HepG2 (cell line): ENCODE data around the gene RBP5. TPM values are rescaled to one million over a fixed set of nuclear protein-coding genes. Genes with fewer than 3 reads are reported as not detected.

Experiments used
- GABPA ChIP-seq, 2 experiments: IDR thresholded peaks; 2 replicates each; pipeline ENCODE4 v1.6.1; 2011 to 2016; ENCODE audit warnings: low read depth in 2 of 2, low read length in 1 of 2, missing biosample characterization in 1 of 2, missing genetic modification characterization in 1 of 2
- HOXA9 ChIP-seq: sonication (generic); formaldehyde crosslinking; IDR thresholded peaks from 2 replicates; pipeline ENCODE4 v1.8.1; 2022; ENCODE audit warnings: missing genetic modification reagents, mild to moderate bottlenecking, moderate library complexity, borderline replicate concordance
- KDM5B ChIP-seq: sonication (generic); formaldehyde crosslinking; IDR thresholded peaks from 2 replicates; pipeline ENCODE4 v1.4.0; 2020; ENCODE audit warnings: missing genetic modification reagents, mild to moderate bottlenecking, borderline replicate concordance
- NCOR1 ChIP-seq: fragments of 200-600 bp; sonication (generic); IDR thresholded peaks from 2 replicates; pipeline ENCODE4 v1.7.0; 2017; ENCODE audit warnings: antibody characterized with exemption, low read length, borderline replicate concordance
- PATZ1 ChIP-seq: sonication (generic); formaldehyde crosslinking; IDR thresholded peaks from 2 replicates; pipeline ENCODE4 v1.4.0; 2020; ENCODE audit warnings: missing genetic modification reagents
- polyA plus RNA-seq, 8 experiments: library from polyadenylated mRNA; depleted of rRNA in 3 of 8; stranded (reverse) in 7 of 8; unstranded in 1 of 8; fragments of >200 nt; fragmentation: Illumina TruSeq in 4 of 8; extraction: Trizol in 4 of 8; gene quantifications; 2 replicates each; pipeline versions ENCODE4 v1.2.1 to v1.2.3, GENCODE V29; 2011 to 2016; ENCODE audit warnings: low read depth in 4 of 8, missing spikeins in 1 of 8, mixed read lengths in 1 of 8; ENCODE audit not compliant: insufficient read depth in 1 of 8
- total RNA-seq, 5 experiments: library from RNA; depleted of rRNA; stranded (reverse); fragments of >200 nt; fragmentation: Illumina TruSeq; extraction: Trizol; gene quantifications; 2 replicates each; pipeline ENCODE4 v1.2.3, GENCODE V29; 2016; ENCODE audit warnings: low read depth in 1 of 5
- TF ChIP-seq, protein P1 (sequence below): sonication (generic); formaldehyde crosslinking; IDR thresholded peaks from 2 replicates; pipeline ENCODE4 v1.4.0; 2020; ENCODE audit warnings: missing genetic modification reagents, mild to moderate bottlenecking, borderline replicate concordance
- TF ChIP-seq, protein P2 (sequence below): sonication (generic); formaldehyde crosslinking; IDR thresholded peaks from 2 replicates; pipeline ENCODE4 v1.4.0; 2020; ENCODE audit warnings: missing genetic modification reagents, borderline replicate concordance
- TF ChIP-seq, protein P3 (sequence below): sonication (generic); formaldehyde crosslinking; IDR thresholded peaks from 2 replicates; pipeline ENCODE4 v1.4.0; 2020; ENCODE audit warnings: mild to moderate bottlenecking, missing genetic modification reagents, borderline replicate concordance

RBP5 gene
- total and polyA plus RNA-seq, 2 of the 13 experiments (the other 11 are each of a cell fraction or from before 2014, with no cell fraction given) = 13.8 to 19.8 TPM

DNA sequence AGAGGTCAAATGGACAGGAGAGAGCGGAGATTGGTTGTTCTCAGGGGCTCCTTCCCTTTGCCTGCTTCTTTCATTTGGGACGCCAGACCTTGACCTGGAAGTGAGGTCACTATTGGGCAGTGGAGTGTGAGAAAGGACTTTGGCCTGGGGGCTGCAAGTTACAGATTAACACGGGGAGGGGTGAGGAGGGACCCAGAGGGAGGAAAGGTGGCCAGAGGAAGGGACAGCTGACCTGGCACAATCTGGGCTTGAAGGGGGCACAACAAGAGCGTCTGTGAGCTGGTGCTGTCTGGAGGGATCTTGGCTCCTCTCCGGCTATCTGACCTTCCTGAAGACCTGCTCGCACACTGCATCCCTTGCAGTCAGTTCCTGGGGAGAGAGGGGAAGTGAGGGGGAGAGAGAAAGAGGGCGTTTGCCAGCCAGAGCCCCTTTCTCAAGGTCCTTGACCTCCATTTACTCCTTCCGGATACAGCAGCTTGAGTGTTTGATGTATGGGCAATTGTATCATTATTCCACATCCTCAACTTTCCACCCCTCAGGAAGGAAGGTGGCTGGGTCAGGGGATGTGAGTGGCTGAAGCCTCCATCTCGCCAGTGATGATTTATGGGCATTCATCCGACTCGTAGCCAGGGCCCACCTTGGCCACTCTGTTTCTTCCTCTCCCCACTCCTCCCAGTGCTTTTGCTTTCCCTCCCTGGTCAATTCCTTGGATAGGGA, 4.7 kb downstream of the RBP5 start (continued):
- TF ChIP-seq, protein P1, sequence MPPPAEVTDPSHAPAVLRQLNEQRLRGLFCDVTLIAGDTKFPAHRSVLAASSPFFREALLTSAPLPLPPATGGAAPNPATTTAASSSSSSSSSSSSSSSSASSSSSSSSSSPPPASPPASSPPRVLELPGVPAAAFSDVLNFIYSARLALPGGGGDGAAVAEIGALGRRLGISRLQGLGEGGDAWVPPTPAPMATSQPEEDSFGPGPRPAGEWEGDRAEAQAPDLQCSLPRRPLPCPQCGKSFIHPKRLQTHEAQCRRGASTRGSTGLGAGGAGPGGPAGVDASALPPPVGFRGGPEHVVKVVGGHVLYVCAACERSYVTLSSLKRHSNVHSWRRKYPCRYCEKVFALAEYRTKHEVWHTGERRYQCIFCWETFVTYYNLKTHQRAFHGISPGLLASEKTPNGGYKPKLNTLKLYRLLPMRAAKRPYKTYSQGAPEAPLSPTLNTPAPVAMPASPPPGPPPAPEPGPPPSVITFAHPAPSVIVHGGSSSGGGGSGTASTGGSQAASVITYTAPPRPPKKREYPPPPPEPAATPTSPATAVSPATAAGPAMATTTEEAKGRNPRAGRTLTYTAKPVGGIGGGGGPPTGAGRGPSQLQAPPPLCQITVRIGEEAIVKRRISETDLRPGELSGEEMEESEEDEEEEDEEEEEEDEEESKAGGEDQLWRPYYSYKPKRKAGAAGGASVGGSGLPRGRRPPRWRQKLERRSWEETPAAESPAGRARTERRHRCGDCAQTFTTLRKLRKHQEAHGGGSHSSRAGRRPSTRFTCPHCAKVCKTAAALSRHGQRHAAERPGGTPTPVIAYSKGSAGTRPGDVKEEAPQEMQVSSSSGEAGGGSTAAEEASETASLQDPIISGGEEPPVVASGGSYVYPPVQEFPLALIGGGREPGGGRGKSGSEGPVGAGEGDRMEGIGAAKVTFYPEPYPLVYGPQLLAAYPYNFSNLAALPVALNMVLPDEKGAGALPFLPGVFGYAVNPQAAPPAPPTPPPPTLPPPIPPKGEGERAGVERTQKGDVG (CRISPR knock-in tag) = no peak
- TF ChIP-seq, protein P2, sequence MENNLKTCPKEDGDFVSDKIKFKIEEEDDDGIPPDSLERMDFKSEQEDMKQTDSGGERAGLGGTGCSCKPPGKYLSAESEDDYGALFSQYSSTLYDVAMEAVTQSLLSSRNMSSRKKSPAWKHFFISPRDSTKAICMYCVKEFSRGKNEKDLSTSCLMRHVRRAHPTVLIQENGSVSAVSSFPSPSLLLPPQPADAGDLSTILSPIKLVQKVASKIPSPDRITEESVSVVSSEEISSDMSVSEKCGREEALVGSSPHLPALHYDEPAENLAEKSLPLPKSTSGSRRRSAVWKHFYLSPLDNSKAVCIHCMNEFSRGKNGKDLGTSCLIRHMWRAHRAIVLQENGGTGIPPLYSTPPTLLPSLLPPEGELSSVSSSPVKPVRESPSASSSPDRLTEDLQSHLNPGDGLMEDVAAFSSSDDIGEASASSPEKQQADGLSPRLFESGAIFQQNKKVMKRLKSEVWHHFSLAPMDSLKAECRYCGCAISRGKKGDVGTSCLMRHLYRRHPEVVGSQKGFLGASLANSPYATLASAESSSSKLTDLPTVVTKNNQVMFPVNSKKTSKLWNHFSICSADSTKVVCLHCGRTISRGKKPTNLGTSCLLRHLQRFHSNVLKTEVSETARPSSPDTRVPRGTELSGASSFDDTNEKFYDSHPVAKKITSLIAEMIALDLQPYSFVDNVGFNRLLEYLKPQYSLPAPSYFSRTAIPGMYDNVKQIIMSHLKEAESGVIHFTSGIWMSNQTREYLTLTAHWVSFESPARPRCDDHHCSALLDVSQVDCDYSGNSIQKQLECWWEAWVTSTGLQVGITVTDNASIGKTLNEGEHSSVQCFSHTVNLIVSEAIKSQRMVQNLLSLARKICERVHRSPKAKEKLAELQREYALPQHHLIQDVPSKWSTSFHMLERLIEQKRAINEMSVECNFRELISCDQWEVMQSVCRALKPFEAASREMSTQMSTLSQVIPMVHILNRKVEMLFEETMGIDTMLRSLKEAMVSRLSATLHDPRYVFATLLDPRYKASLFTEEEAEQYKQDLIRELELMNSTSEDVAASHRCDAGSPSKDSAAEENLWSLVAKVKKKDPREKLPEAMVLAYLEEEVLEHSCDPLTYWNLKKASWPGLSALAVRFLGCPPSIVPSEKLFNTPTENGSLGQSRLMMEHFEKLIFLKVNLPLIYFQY (CRISPR knock-in tag) = peak; percentile 48; the same call in 1 of the 2 replicates
- TF ChIP-seq HOXA9 (CRISPR knock-in tag) (peak; percentile 47; the same call in 1 of the 2 replicates), NCOR1 (peak; percentile 95), KDM5B (CRISPR knock-in tag) (peak; percentile 24; the same call in 1 of the 2 replicates), GABPA (IDR thresholded peaks at IDR 0.05; ENCODE audit: low read depth, low read length) (no peak), GABPA (CRISPR knock-in tag; IDR thresholded peaks at IDR 0.05; ENCODE audit: low read depth) (peak; percentile 65), PATZ1 (CRISPR knock-in tag) (peak; percentile 96)
- TF ChIP-seq, protein P3, sequence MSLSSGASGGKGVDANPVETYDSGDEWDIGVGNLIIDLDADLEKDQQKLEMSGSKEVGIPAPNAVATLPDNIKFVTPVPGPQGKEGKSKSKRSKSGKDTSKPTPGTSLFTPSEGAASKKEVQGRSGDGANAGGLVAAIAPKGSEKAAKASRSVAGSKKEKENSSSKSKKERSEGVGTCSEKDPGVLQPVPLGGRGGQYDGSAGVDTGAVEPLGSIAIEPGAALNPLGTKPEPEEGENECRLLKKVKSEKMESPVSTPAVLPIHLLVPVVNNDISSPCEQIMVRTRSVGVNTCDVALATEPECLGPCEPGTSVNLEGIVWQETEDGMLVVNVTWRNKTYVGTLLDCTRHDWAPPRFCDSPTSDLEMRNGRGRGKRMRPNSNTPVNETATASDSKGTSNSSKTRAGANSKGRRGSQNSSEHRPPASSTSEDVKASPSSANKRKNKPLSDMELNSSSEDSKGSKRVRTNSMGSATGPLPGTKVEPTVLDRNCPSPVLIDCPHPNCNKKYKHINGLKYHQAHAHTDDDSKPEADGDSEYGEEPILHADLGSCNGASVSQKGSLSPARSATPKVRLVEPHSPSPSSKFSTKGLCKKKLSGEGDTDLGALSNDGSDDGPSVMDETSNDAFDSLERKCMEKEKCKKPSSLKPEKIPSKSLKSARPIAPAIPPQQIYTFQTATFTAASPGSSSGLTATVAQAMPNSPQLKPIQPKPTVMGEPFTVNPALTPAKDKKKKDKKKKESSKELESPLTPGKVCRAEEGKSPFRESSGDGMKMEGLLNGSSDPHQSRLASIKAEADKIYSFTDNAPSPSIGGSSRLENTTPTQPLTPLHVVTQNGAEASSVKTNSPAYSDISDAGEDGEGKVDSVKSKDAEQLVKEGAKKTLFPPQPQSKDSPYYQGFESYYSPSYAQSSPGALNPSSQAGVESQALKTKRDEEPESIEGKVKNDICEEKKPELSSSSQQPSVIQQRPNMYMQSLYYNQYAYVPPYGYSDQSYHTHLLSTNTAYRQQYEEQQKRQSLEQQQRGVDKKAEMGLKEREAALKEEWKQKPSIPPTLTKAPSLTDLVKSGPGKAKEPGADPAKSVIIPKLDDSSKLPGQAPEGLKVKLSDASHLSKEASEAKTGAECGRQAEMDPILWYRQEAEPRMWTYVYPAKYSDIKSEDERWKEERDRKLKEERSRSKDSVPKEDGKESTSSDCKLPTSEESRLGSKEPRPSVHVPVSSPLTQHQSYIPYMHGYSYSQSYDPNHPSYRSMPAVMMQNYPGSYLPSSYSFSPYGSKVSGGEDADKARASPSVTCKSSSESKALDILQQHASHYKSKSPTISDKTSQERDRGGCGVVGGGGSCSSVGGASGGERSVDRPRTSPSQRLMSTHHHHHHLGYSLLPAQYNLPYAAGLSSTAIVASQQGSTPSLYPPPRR (CRISPR knock-in tag) = peak; percentile 31; the same call in 1 of the 2 replicates
